HEK293T (cell line): ENCODE results near the gene RNF217.

ENCODE experiments used
- CTCF ChIA-PET: fragments of 350-600 bp; formaldehyde crosslinking; extraction: SDS; loops from one replicate; lab custom pipeline; 2021; ENCODE audit warnings: antibody characterized with exemption, inconsistent platforms; lab: Yijun Ruan, JAX
- POLR2A ChIA-PET: fragments of 350-600 bp; formaldehyde crosslinking; extraction: SDS; loops from one replicate; lab custom pipeline; 2020; ENCODE audit warnings: antibody characterized with exemption, inconsistent platforms; lab: Yijun Ruan, JAX
- DNase-seq: peaks from one replicate; pipeline ENCODE4 v3.0.0; 2012; ENCODE audit warnings: mixed read lengths; ENCODE audit errors: extremely low spot score
- ARNT ChIP-seq: fragments of 450-650 bp; IDR thresholded peaks from 2 replicates; pipeline ENCODE4 v1.6.1; 2017; ENCODE audit warnings: mild to moderate bottlenecking
- BHLHE40 ChIP-seq: fragments of 450-650 bp; IDR thresholded peaks from 2 replicates; pipeline ENCODE4 v1.6.1; 2016; ENCODE audit warnings: mild to moderate bottlenecking, moderate library complexity, borderline replicate concordance
- CTBP1 ChIP-seq: fragments of 450-650 bp; IDR thresholded peaks from 2 replicates; pipeline ENCODE4 v1.6.1; 2016; ENCODE audit warnings: borderline replicate concordance
- ELF4 ChIP-seq: fragments of 450-650 bp; IDR thresholded peaks from 2 replicates; pipeline ENCODE4 v1.6.1; 2017; ENCODE audit warnings: antibody characterized with exemption
- FOXA1 ChIP-seq: fragments of 450-650 bp; IDR thresholded peaks from 2 replicates; pipeline ENCODE4 v1.6.1; 2016; ENCODE audit warnings: mild to moderate bottlenecking
- FOXK2 ChIP-seq: fragments of 450-650 bp; IDR thresholded peaks from 2 replicates; pipeline ENCODE4 v1.6.1; 2016; ENCODE audit warnings: mild to moderate bottlenecking
- FOXM1 ChIP-seq: fragments of 450-650 bp; IDR thresholded peaks from 2 replicates; pipeline ENCODE4 v1.6.1; 2017; ENCODE audit warnings: mild to moderate bottlenecking, borderline replicate concordance
- L3MBTL2 ChIP-seq: fragments of 450-650 bp; conservative IDR thresholded peaks from 2 replicates; pipeline ENCODE4 v1.6.1; 2016; ENCODE audit warnings: mild to moderate bottlenecking
- LEF1 ChIP-seq: fragments of 450-650 bp; IDR thresholded peaks from 2 replicates; pipeline ENCODE4 v1.6.1; 2017; ENCODE audit warnings: mild to moderate bottlenecking, borderline replicate concordance
- SP1 ChIP-seq: fragments of 450-650 bp; IDR thresholded peaks from 2 replicates; pipeline ENCODE4 v1.6.1; 2017
- SUZ12 ChIP-seq: fragments of 450-650 bp; IDR thresholded peaks from 2 replicates; pipeline ENCODE4 v1.6.1; 2016; ENCODE audit warnings: mild to moderate bottlenecking
- TARDBP ChIP-seq: fragments of 450-650 bp; IDR thresholded peaks from 2 replicates; pipeline ENCODE4 v1.6.1; 2016
- ZNF384 ChIP-seq: fragments of 450-650 bp; IDR thresholded peaks from 2 replicates; pipeline ENCODE4 v1.6.1; 2016

The RNF217 gene

GRCh38 chr6:125138083-125138482 is 175.8 kb downstream of the RNF217 start:
- ChIA-PET CTCF (interaction anchor here (1.5 kb wide), 1 partner anchor 16 kb away, joined by 3 read pairs; the partner anchor contains the start of gene TPD52L1), POLR2A (no interaction called here)
- DNase-seq: no peak
- TF ChIP-seq CTBP1 (no peak), TARDBP (no peak), ZNF384 (no peak), SP1 (no peak), FOXK2 (no peak), SUZ12 (no peak), ARNT (no peak), L3MBTL2 (no peak), LEF1 (no peak), ELF4 (no peak), BHLHE40 (no peak), FOXA1 (no peak), FOXM1 (no peak)

DNA sequence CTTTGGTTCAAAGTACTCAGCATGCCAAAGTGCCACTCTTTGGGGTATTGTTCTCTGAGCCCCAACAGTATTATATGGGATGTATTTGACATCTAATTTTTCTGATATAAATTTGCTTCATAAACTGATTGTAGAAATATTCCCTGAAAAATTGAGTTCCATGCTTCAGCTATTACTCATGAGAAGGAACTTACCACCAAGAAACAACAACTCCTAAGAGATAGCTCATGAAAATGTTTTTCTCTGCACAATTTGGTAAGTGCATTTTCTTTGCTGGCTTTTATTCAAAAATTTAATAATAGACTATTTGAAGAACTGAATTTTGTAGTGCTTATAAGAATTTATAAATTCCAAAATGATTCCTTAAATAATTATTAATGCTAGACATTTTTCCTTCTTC is 178.6 kb downstream of the RNF217 start:
- CTCF ChIA-PET: no interaction called here

More for the DNA sequence above, 178.6 kb downstream of the RNF217 start:
- POLR2A ChIA-PET: no interaction called here
- no peak for TF ChIP-seq L3MBTL2
- TF ChIP-seq SP1: no peak
- no peak for TF ChIP-seq ZNF384
- TF ChIP-seq ARNT: no peak
- no peak for TF ChIP-seq LEF1
- no peak for TF ChIP-seq FOXK2
- no peak for TF ChIP-seq SUZ12
- no peak for TF ChIP-seq TARDBP
- no peak for TF ChIP-seq CTBP1
- no peak for DNase-seq
